Activated T-helper 9 cell treated with anti-CD3 and anti-CD28 coated beads, Interleukin-2, amount 50 U/mL, for 16 hours (primary cell): ENCODE results near the gene ECHS1.
"Not testable (repeated sequence)": the region's sequence is repeated elsewhere in the genome, so short reads cannot be mapped to it uniquely, and the experiment has no call there.

Source experiments
- DNase-seq: peaks from one replicate; pipeline ENCODE4 v3.0.0-alpha.2; 2020; ENCODE audit warnings: low read depth

Gene ECHS1

DNA sequence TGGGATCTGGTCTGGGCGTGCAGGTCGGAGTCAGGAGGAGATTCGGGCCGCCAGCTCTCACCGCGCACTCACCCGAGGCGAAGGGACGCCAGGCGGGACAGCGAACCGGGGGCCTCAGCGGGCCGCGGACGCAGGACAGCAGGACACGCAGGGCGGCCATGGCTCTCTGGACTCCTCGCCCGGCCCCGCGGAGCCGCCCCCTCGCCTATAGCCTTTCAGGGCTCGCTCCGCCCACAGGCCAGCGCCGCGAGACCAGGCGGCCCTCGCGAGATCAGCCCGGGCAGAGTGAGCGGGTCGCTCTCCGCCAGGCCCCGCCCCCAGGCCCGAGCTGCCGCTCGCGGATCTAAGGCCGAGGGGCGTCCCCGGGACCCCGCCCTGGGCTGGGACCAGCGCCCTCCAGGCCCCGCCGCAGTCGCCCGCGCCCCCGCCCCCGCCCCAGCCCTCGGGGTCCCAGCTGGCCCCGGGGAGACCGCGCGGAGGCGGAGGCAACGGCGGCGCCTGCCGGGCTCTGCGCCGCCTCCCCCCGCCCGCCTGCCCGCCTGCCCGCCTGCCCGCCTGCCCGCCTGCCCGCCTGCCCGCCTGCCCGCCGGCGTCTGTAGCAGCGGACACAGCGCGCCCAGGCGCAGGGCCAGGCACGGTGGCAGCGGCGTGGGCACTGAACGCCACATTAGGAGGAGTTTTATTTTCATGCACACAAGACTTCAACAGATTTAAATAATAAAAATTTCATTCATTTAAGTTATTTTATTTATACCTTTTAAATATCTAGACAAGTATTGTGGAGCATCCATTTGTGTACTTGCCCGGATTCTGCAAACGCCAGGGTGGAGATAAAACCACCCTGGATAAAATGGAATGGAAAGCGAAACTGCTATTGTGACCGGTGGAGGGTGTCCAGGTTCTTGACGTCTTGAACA lies at the start of gene ECHS1:
Gene ECHS1, minus strand, starts transcription at position 181 of the 917 bp plus-strand sequence. Its CDS starts 21 bp downstream, at position 160.
- DNase-seq: peak; percentile 90

DNA sequence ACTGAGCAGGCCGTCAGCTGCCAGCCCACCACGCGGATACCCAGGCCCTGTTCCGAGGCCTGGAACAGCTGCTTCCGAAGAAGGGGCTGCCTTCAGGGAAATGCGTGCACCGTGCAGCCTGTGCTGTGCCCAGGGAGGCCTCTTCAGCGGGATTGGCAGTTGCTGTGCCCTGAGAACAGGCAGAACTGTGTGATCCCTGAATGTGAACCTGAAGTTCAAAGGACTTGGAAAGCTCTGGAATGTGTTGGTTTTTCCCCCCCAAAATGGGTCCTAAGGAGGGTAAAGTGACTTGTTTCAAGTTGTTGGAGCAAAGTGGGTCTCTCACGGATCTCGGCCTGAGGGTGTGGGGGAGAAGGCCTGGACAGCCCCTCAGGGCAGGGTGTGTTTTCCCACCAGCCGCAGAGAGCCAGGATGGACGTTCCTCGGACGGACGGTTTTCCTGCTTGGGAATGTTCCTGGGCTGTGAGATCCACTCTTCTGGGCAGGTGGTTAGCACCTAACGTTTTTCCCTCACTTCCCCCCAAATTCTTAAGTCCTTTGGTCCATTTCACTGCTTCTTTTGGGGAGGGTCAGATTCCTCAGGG lies 49.2 kb upstream of the ECHS1 start:
- DNase-seq: no peak

DNA sequence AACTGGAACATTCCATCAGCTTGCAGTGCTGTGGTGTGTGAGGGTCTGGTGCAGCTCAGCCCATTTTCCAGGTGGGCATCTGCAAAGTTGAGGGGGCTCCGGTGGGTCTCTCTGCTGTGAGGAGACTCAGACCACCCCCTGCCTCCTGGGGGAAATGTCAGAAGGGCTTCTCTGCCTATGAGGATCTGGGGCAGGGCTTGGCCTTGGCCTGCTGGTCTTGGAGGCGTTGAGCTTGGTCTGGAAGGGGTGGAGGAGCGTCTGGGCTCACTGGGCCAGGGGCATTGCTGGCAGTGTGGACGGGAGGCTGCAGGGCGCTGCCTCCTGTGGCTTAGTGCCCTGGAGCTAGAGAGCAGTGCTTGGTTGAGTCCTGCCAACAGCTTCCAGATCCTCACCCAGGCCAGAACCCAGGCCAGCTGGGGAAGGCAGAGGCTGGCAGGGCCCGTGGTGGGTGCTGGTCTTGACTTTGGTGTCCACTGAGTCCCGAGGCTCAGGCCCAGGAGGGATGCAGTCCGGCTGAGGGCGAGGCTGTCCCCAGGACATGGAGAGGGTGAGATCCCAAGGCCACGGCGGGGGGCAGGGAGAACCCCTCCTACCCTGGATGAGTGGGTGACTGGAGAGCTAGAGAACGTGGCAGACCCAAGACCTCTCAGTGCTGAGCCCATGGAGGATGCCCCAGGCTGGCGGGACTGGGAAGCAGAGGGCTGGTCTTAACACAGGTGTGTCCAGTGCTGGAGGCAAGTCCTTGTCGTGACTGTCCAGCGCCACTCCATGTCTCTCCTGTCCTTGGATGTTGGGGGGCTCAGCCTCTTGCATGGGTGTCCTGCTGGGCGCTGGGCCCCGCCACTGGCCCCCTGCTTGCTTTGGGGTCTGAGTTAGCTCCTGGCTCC lies 48.4 kb upstream of the ECHS1 start:
- no peak for DNase-seq

DNA sequence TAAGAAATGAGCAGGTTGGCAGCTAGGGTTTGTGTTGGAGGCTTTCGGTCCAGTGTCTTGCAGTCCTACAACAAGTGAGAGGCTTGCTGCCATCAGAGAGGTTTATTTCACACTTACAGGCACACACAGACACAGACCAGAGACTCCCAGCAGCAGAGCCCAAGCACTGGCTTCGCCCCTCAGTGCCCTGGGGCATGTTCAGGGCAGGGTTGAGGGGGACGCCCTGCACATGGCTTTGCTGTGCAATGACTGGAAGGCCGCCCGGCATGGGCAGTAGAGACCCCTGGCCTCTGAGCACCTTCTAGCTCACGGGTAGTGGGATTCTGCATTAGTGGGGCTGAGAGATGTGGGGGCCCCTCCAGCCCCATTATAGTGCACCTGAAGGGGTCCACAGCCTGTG lies 47.4 kb upstream of the ECHS1 start:
- DNase-seq: no peak

DNA sequence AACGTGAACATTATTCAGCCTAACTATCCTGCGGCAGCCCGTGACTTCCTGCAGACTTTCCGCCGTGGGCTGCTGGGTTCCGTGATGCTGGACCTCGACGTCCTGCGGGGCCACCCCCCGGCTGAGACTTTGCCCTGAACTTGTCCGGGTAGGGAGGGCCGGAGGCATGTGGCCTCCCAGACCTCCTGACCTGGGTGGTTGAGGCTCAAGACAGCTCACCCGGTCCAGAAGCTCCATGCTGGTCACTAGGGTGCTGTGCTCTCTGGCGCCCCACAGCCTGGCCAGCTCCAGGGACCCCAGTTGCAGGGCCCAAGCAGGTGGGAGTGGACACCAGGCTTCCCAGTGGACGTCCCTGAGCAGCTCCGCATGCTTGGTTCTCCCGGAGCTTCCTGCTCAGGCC lies 46.9 kb upstream of the ECHS1 start:
- no peak for DNase-seq

DNA sequence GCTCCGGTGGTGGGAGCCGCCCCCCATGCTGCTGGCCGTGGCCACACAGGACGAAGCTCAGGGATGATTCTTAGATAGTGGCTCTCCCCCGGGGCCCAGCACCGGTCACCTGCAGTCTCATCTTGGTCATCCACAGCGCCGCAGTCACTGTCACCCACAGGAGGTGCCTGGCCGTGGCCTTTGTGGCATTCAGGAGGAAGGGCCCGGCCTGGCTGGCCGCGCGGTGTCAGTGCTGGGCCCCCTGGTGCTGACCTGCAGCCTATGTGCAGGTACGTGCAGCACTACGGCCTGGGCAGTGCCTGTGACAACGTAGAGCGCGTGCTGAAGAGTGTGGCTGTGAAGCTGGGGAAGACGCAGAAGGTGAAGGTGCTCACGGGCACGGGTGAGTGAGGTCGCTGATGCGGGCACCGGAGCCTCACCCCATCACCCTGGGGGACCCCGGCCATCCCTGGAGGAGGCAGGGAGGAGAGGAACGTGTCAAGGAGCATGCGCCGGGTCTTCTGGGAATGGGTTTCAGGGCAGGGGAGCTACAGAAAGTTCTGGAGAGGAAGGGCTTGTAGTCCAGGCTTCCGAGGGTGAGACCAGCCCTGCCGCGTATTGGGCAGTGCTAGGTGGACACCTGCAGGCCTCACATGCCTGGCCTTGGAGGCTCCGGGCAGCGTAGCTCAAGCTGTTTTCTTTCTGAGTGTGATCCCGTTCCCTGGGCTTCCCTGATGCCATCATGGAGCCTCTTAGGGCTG lies 46.2 kb upstream of the ECHS1 start:
- no peak for DNase-seq

DNA sequence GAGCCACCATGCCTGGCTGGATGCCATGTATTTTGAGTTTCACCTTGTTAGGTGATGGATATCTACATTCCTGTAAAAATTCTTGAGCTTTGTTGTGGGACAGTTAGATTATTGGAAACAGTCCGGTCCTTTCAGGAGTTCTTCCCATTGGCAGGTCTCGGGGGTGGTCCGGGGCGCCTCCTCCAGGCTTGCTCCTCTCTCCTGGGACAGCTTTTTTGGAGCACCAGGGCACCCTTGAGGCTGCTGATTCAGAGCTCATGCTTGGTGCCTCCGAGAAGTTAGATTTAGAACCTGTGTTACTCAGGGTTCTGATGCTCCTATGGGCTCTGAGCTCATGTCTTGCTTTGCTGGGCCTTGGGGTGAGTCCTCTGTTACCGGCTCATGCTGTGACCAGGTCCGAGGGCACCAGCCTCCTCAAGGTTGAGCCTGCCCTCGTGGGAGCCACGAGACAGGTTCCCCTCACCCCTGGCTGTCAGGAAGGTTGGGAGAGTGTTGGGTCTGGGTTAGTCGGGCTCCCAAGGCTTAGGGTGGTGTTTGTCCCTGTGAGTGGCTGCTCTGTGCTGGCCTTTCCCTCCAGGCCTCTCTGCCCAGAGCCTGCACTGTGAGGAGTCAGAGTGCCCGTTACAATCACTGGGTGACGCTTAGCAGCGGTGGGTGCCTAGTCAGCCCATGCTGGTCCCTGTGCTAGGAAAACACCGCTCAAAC lies 45.3 kb upstream of the ECHS1 start:
- DNase-seq: no peak

DNA sequence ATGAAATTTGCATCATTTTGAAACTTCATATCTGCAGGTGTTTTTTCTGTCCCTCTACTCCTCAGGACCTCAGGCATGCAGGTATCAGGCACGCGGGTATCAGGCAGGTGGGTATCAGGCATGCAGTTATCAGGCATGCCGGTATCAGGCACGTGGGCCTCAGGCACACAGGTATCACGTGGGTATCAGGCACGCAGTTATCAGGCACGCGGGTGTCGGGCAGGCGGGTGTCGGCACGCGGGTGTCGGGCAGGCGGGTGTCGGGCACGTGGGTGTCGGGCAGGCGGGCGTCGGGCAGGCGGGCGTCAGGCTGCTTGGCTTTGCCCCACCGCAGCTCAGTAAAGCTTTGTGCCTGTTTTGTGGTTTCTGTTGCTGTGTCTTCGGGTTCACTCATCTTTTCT lies 42.6 kb upstream of the ECHS1 start:
- DNase-seq: no peak

DNA sequence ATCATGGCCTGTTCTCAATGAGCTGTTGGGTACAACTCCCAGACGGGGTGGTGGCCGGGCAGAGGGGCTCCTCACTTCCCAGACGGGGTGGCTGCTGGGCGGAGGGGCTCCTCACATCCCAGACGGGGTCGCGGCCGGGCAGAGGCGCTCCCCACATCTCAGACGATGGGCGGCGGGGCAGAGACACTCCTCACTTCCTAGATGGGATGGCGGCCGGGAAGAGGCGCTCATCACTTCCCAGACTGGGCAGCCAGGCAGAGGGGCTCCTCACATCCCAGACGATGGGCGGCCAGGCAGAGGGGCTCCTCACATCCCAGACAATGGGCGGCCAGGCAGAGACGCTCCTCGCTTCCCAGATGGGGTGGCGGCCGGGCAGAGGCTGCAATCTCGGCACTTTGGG lies 41.2 kb upstream of the ECHS1 start:
- DNase-seq: not testable (repeated sequence)

DNA sequence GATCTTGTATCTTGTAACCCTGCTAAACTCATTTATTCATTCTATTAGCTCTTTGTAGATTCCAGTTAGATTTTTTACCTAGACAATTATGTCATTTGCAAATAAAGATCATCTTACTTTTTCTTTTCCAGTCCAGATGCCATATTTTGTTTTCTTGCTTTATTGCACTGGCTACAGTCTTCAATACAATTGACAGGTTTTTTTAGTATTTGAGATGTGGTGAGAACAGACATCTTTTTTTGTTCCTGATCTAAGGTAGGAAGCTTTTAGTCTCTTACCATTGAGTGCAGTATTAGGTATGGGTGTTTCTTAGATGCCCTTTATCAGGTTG lies 39.2 kb upstream of the ECHS1 start:
- no peak for DNase-seq

DNA sequence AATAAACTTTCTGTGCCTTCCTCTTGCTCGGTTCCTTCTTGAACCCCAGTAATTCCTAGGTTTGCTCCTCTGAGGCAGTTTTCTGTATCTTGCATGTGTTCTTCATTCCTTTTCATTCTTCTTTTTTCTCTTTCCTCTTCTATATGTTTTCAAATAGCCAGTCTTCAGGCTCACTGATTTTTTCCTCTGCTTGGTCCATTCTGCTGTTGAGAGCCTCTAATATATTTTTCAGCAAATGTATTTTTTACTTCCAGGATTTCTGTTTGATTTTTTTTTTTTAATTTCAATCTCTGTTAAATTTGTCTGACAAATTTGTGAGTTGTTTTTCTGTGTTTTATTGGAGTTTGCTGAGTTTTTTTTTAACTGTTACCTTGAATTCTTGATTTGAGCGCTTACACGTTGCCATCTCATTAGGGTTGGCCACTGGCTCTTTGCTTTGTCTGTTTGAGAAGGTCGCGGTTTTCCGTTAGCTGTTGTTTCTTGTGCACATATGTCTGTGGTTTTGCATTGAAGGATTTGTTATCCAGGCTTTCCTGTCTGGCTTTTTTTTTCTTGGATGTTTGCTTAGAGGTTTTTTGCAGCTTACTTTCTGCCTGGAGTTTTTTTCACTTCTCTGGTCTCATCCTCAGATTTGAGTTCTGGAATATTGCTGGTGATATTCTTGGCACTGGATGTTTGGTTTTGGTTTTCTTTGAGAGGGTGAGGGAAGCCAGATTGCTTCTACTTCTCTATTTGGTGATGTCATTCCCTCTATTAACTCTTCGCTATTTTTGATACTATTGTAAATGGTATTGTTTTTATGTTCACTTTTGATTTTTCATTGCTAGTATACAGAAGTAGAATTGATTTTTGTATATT lies 38.6 kb upstream of the ECHS1 start:
- no peak for DNase-seq

DNA sequence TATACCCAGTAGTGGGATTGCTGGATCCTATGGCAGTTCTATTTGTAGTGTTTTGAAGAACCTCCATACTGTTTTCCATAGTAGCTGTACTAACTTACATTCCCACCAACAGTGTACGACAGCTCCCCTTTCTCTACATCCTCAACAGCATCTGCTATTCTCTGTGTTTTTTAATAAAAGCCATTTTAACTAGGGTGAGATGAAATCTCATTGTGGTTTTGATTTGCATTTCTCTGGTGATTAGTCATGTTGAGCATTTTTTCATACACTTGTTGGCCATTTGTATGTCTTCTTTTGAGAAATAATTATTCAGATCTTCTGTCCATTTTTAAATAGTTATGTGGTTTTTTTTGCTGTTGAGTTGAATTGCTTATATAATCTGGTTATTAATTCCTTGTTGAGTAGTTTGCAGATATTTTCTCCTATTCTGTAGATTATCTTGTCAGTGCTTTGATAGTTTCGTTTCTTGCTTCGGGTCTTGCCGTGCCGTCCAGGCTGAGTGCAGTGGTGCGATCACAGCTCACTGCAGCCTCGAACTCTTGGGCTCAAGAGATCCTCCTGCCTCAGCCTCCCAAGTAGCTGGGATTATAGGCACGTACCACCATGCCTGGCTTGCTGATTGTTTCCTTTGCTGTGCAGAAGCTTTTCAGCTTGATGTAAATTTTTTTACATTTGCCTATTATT lies 32.8 kb upstream of the ECHS1 start:
- DNase-seq: no peak

DNA sequence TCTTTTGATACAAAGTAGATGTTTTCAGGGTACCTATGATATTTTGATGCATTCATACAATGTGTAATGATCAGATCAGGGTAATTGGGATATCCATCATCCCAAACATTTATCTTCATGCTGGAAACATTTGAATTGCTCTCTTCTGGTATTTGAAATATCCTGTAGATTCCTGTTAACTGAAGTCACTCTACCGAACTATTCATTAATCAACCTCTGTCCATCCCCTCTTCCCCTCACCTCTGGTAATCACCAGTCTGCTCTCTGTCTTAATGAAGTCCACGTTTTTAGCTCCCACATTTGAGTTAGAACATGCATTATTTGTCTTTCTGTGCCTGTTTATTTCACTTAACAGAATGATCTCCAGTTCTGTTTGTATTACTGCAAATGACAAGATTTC lies 32.1 kb upstream of the ECHS1 start:
- DNase-seq: no peak

DNA sequence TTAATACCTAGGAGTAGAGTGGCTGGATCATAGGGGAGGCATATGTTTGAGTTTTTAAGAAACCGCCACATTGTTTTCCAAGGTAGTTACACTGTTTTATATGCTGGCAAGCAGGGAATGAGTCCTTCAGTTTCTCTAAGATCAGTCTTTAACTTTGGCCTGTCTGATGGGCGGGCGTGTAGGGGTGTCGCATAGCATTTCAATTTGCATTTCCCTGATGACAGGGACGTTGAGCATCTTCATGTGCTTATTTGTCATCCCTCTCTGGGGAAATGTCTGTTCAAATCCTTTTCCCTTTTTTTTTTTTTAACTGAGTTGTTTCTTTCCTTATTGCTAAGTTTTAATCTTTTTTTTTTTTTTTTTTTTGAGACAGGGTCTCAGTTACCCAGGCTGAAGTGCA lies 30.6 kb upstream of the ECHS1 start:
- no peak for DNase-seq

DNA sequence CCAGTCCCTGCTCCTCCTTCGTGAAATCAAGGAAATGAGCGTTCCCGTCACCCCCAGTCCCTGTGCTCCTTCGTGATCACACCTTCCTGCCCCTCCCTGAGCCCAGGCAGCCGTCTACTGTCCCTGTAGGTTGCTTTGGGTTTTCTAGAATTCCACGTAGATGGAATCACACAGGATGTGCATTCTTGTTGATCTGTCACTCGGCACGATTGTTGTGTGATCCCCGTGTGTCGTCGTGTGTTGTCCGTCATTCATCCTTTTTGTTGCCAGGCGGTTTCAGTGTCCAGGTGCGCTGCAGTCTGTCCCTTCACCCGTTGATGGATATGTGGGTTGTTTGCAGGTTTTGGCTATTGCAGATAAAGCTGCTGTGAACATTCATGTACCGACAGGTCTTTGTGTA lies 30.2 kb upstream of the ECHS1 start:
- no peak for DNase-seq

DNA sequence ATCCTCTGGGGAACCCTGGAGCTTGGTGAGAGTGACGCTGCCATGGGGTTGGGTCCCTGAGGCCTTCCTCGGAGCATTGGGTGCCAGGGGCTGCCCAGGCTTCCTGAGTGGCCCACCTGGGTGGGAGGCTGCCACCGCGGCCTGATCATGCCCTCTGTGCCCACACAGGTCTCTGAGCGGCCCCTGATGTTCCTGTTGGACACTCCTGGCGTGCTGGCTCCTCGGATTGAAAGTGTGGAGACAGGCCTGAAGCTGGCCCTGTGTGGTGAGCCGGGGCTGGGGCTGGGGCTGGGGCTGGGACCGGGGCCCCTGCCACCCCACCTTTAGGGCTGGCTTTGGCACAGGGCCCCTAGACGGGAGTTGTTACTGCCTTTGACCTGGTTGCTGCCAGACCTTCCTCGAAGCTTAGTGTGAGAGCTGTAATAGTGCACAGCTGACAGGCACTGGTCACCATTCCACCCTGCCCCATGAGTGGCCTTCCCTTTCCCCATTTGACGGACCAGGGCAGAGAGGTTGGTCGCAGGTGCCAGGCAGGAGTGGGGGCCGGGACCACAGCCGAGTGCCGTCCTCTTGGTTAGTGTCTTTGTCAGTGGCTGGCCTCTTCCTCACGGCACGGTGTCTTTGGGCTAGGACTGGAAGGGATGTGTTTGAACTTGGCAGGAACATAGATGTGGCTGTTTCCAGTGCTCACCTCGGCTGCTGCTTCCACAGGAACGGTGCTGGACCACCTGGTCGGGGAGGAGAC lies 29.0 kb upstream of the ECHS1 start:
- DNase-seq: no peak

DNA sequence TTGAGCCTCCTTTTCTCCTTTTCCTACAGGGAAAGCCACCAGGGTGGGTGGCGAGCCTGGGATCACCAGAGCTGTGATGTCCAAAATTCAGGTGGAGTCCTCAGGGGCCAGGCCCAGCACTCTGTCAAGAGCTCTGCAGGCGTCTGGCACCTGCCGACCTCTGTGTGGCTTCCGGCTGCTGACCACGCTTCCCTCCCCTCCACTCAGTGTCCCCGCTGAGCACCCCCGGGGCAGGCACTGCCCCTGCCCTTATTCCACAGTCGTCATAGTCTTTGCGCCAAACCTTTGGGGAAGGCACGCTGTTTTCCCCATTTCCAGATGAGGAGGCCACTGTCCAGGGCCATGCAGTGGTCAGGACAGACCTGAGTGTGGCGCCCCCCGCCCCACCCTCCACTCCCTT lies 28.3 kb upstream of the ECHS1 start:
- DNase-seq: no peak

DNA sequence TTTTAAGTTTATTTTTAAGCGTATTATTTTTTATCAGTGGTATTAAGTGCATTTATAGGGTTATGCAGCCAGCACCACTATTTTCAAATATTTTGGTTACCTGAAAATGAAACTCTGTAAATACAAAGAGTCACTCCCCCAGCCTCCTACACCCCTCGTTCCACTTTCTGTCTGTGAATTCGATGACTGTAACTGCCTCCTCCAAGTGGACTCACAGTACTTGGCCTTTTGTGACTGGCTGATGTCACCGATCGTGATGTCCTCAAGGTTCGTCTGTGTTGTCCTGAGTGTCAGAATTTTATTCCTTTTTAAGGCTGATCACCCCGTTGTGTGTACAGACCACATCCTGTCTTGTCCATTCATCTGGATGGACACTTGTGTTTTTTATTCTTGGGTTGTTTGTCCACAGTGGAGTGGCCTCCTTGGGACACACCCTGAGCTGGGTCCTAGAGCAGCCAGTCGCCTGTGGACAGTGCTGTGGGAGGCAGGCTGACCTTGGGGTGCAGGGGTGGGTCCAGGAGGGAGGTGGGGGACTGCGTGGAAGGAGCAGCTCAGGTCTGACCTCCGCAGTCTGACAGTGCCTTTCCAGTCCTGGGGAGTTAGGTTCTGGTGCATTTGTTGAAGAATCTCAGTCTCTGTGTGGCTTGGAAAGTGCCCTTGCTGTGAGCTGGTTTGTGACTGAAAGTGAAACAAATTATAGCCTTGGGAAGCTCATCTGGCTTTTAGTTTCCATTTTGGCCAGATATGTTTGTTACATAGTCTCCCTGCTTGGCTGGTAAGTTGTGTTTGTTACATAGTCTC lies 27.7 kb upstream of the ECHS1 start:
- no peak for DNase-seq
